Upper lobe of left lung (tissue), 6 donors: ENCODE results near the gene PDGFA. TPM values are rescaled to one million over a fixed set of nuclear protein-coding genes. Genes with fewer than 3 reads are reported as not detected.
A peak's percentile ranks its signal among the peaks of the same experiment; 100 is the strongest.

Experiments
- ATAC-seq, 2 donors: fragments of 200-7000 bp; cut with Tn5 transposase; one replicate each; pipeline ENCODE4 v1.9.1; 2022; ENCODE audit warnings: mild to moderate bottlenecking in 2 of 2, moderate library complexity in 2 of 2; ENCODE audit not compliant: low FRiP score in 2 of 2
- DNase-seq, 2 donors: peaks; one replicate each; pipeline ENCODE4 v3.0.0-alpha.2; 2019 to 2020
- H3K27ac ChIP-seq, 4 donors: fragments of 200-600 bp; sonication (generic); one replicate each; pipeline ENCODE4 v1.5.1; 2016 to 2019
- H3K27me3 ChIP-seq, 4 donors: fragments of 200-600 bp; sonication (generic); one replicate each; pipeline ENCODE4 v1.5.1; 2017 to 2019
- H3K36me3 ChIP-seq, 4 donors: fragments of 200-600 bp; sonication (generic); one replicate each; pipeline ENCODE4 v1.5.1; 2016 to 2019
- H3K4me1 ChIP-seq, 4 donors: fragments of 200-600 bp; sonication (generic); one replicate each; pipeline ENCODE4 v1.5.1; 2018 to 2019
- H3K4me3 ChIP-seq, 4 donors: fragments of 200-600 bp; sonication (generic); one replicate each; pipeline ENCODE4 v1.5.1; 2017 to 2019; ENCODE audit warnings: mild to moderate bottlenecking in 2 of 4, moderate library complexity in 1 of 4
- H3K9me3 ChIP-seq, 4 donors: fragments of 200-600 bp; sonication (generic); one replicate each; pipeline ENCODE4 v1.5.1; 2018 to 2019
- EP300 ChIP-seq, 4 donors: sonication (generic); formaldehyde crosslinking; IDR thresholded peaks; one replicate each; pipeline ENCODE4 v1.5.1; 2017; ENCODE audit warnings: antibody characterized with exemption in 4 of 4, control low read depth in 2 of 4
- POLR2A ChIP-seq, 4 donors: fragments of 450-650 bp; IDR thresholded peaks; one replicate each; pipeline ENCODE4 v1.5.1; 2016 to 2017; ENCODE audit warnings: antibody characterized with exemption in 4 of 4, mild to moderate bottlenecking in 2 of 4
- POLR2AphosphoS5 ChIP-seq, 2 donors: sonication (generic); formaldehyde crosslinking; IDR thresholded peaks; one replicate each; pipeline ENCODE4 v1.5.1; 2017; ENCODE audit warnings: antibody characterized with exemption in 2 of 2
- WGBS, 2 donors: methylation state at CpG; one replicate each; pipeline ENCODE4 v1.1.5; 2017 to 2018; 5-methylcytosine and 5-hydroxymethylcytosine counted together
- total RNA-seq, 6 donors: library from RNA; depleted of rRNA in 4 of 6; stranded (reverse); fragments of >200 nt in 4 of 6; gene quantifications; one replicate each; pipeline versions ENCODE4 v1.1.0 to v1.2.1, GENCODE V29; 2016 to 2021
- TF ChIP-seq, protein P1 (sequence below), 6 experiments: fragments of 450-650 bp in 4 of 6; fragments of 200-600 bp in 2 of 6; sonication (generic) in 2 of 6; IDR thresholded peaks; one replicate each; pipeline ENCODE4 v1.5.1; 2016 to 2019; ENCODE audit warnings: antibody characterized with exemption in 6 of 6
- donor health status: DM: no; HTN: no; CAD: no; lungs with moderate emphysema.
- donor health status: DM: no; HTN: yes; CAD: no; lungs with severe emphysema.

PDGFA gene
- total RNA-seq, 6 donors from 2014 or later = 23.0 to 73.3 (median 44.6) TPM

- Histone ChIP-seq H3K4me3 (no peak overlapping the region), H3K9me3 (peaks cover 0 to 4% (median 0%) of the 10 kb centered on the region in 4 donors), H3K36me3 (peaks cover 0 to 4% (median 0%) of the 10 kb centered on the region in 4 donors), H3K27me3 (no peaks in the 10 kb centered on the region), H3K4me1 (no peaks in the 10 kb centered on the region), H3K27ac (no peak overlapping the region)
- DNase-seq = peak in 1 of 2 donors; percentile 44
- WGBS, 2 donors = 90% methylated on average over 16 of the region's 16 CpGs
- TF ChIP-seq POLR2AphosphoS5 (IDR thresholded peaks at IDR 0.05) (no peak), POLR2A (IDR thresholded peaks at IDR 0.05) (no peak), EP300 (IDR thresholded peaks at IDR 0.05) (no peak)
- TF ChIP-seq, protein P1, sequence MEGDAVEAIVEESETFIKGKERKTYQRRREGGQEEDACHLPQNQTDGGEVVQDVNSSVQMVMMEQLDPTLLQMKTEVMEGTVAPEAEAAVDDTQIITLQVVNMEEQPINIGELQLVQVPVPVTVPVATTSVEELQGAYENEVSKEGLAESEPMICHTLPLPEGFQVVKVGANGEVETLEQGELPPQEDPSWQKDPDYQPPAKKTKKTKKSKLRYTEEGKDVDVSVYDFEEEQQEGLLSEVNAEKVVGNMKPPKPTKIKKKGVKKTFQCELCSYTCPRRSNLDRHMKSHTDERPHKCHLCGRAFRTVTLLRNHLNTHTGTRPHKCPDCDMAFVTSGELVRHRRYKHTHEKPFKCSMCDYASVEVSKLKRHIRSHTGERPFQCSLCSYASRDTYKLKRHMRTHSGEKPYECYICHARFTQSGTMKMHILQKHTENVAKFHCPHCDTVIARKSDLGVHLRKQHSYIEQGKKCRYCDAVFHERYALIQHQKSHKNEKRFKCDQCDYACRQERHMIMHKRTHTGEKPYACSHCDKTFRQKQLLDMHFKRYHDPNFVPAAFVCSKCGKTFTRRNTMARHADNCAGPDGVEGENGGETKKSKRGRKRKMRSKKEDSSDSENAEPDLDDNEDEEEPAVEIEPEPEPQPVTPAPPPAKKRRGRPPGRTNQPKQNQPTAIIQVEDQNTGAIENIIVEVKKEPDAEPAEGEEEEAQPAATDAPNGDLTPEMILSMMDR (IDR thresholded peaks at IDR 0.05) = no peak
- ATAC-seq = no peak
Measured at GRCh38 chr7:545470-545869, 25.8 kb upstream of the PDGFA start.

- TF ChIP-seq POLR2AphosphoS5 (IDR thresholded peaks at IDR 0.05) (no peak), EP300 (IDR thresholded peaks at IDR 0.05) (no peak), POLR2A (IDR thresholded peaks at IDR 0.05) (no peak)
- TF ChIP-seq, protein P1 (IDR thresholded peaks at IDR 0.05) = no peak
- WGBS, 2 donors = 88 to 92% methylated on average over 17 to 18 of the region's 18 CpGs
Measured at GRCh38 chr7:544338-545221, 24.9 kb upstream of the PDGFA start.

GRCh38 chr7:543501-544337 is 24.1 kb upstream of the PDGFA start:
- Histone ChIP-seq H3K36me3 (no peaks in the 10 kb centered on the region), H3K27ac (no peak overlapping the region), H3K4me1 (peaks cover 4 to 8% (median 6%) of the 10 kb centered on the region in 4 donors), H3K27me3 (no peaks in the 10 kb centered on the region), H3K4me3 (no peak overlapping the region), H3K9me3 (peaks cover 0 to 4% (median 0%) of the 10 kb centered on the region in 4 donors)
- DNase-seq (peak in 1 of 2 donors; percentile 49), ATAC-seq (no peak)
- TF ChIP-seq, protein P1 (IDR thresholded peaks at IDR 0.05) = no peak
- no peak for TF ChIP-seq POLR2AphosphoS5 (IDR thresholded peaks at IDR 0.05)
- WGBS, 2 donors = 90 to 92% methylated on average over 12 to 15 of the region's 18 CpGs

More at GRCh38 chr7:544338-545221, 24.9 kb upstream of the PDGFA start:
- no peak for ATAC-seq
- Histone ChIP-seq H3K4me1 (no peaks in the 10 kb centered on the region), H3K27me3 (no peaks in the 10 kb centered on the region), H3K9me3 (peaks cover 0 to 4% (median 0%) of the 10 kb centered on the region in 4 donors), H3K36me3 (peaks cover 0 to under 1% (median 0%) of the 10 kb centered on the region in 4 donors), H3K27ac (no peak overlapping the region), H3K4me3 (no peak overlapping the region)
- DNase-seq = peak in 1 of 2 donors; percentile 42

GRCh38 chr7:542713-543500 is 23.3 kb upstream of the PDGFA start:
- Histone ChIP-seq H3K4me3 (no peak overlapping the region), H3K9me3 (peaks cover 0 to 4% (median 0%) of the 10 kb centered on the region in 4 donors), H3K27ac (no peak overlapping the region), H3K27me3 (no peaks in the 10 kb centered on the region), H3K4me1 (peaks cover 9 to 16% (median 14%) of the 10 kb centered on the region in 4 donors), H3K36me3 (no peaks in the 10 kb centered on the region)
- 67 to 69% methylated on average over 14 to 22 of the region's 27 CpGs for WGBS, 2 donors
- TF ChIP-seq EP300 (IDR thresholded peaks at IDR 0.05) (no peak), POLR2AphosphoS5 (IDR thresholded peaks at IDR 0.05) (no peak), POLR2A (IDR thresholded peaks at IDR 0.05) (no peak)
- TF ChIP-seq, protein P1 (IDR thresholded peaks at IDR 0.05) = no peak
- DNase-seq = peak in 1 of 2 donors; percentile 83
- ATAC-seq = peak in 1 of 2 donors; percentile 90
